GM18870 (cell line): ENCODE results near the gene ZFYVE28.
A peak's percentile ranks its signal among the peaks of the same experiment; 100 is the strongest.

Source experiments
- ATAC-seq: cut with Tn5 transposase; IDR thresholded peaks from one replicate; pipeline ENCODE4 v1.9.1; 2021; ENCODE audit warnings: moderate library complexity; ENCODE audit not compliant: unreplicated experiment

The ZFYVE28 gene

DNA sequence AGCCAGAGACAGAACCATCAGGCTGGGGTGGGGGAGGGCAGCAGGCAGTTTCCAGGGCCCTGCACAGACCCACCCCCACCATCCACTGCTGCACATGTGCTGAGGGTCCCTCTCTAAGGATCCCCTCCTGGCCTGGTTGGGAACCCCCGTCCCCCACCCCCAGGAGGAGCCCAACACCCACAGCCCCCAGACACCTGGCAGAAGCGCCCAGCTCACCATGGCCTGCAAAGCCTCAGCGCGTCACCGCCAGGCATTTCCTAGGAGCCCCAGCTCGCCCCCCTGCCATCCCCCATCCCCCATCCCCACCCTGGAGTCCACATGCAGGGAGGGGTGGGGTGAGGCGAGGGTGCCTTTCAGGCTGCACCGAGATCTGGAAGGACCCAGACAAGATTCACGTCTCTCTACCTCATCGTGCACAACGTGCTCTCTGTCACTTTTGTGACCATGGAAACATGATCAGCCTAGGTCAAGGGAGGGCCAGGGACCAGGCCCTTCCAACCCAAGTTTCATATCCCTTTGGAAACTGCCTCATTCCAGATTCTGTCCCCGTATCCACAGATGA, 165.8 kb downstream of the ZFYVE28 start:
- no peak for ATAC-seq

GRCh38 chr4:2251795-2252529, 166.5 kb downstream of the ZFYVE28 start:
- no peak for ATAC-seq

DNA sequence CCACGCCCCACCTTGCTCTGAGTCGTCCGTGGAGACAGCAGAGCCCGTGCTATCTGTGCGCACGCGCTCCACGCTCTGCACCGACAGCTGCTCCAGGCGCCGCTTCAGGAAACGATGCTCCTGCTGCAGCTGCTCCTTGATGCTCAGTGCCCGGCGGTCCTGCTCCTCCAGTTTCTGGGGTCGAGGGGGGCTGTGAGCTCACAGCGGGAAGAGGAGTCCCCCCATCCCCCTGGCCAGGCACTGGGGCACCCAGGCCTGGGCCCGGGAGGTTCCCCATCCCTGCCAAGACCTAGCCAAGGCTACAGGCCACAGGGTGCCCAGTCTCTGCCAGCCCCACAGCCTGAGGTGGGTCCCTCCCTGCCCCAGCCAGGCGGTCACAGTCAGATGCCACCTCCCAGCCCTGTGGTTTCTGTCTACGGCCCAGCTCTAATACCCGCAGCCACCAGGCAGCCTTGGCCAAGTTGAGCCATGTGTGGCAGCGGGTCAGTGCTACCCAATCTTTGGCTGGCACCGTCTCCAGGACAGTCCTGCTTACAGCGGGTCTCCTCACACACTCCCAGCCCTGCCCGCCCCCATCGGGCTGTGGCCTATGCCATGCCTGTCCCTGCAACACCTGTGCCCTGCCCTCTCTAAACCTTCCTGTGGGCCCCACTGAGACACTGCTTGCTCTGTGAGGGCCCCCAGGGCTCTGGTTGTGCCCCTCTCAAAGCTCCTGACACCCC, 167.2 kb downstream of the ZFYVE28 start:
- ATAC-seq = no peak

DNA sequence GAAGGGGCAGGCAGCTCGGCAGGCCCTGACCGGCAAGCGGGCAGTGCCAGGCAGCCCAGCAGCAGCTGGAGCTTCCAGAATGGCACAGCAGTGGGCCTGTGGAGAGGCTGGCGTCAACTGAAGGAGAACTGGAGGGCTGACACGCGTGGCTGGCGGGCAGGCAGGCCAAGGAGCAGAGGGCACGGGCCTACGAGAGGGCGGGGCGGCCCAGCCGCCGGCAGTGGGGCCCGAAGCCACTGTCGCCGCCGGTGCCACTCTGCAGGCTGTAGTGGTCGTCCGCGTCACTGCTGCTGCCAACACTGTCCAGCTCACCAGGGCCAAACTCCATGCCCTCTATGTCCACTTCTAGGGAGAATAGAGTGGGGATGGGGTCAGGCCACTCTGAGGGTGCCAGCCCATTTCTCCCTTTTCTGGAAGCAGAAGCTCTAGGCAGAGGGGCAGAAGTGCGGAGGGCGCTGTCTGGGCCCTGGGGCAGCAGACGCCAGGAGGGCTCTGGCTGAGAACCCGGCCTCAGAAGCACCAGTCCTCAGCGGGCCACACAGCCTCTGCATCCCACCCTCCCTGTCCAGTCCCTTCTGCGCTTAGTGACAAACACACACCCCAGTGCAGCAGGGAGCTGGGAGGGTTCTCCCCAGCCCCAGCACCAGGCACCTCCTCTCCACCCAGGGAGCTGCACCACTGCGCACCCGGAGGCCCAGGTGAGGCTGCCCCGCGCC, 167.9 kb downstream of the ZFYVE28 start:
- ATAC-seq = no peak

GRCh38 chr4:2249526-2250356, 168.7 kb downstream of the ZFYVE28 start:
- ATAC-seq = no peak

- ATAC-seq = no peak
These were observed 169.6 kb downstream of the ZFYVE28 start for GRCh38 chr4:2248821-2249261.

- ATAC-seq = no peak
These were observed 170.2 kb downstream of the ZFYVE28 start for GRCh38 chr4:2248044-2248780.

GRCh38 chr4:2247128-2248043, 171.1 kb downstream of the ZFYVE28 start:
- ATAC-seq = no peak

DNA sequence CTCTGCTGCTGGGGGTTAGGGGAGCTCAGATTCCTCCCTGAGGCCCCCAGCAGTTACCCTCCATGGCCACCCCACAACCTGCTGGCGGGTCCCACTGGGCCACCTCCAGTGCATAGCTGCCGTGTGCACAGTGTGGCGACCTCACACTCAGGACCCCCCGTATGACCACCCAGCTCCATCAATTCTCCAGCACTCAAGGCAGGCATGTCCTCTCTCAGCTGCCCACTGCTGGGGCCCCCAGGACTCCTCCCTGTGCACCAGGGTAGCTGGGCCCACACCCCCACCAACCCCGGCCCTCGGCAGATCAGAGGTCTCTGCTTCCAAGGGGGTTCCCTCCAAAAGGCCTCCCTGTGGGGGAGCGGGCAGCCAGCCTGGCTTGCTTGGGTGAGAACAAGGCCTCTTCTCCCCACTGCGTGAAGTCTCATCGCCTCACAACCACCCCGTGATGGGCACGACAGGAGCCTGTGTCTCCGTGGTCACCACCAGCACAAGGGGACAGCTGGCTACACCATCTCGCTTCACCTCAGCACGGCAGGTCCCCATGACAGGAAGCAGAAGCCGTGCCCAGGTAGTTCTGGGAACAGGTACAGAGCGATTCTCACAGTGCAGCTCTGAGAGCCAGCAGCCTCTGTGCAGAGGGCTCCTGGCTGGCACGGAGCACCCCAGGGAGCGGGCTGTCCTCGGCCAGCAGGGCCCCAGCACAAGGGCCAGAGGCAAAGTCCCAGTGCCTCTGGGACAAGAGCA, 171.9 kb downstream of the ZFYVE28 start:
- no peak for ATAC-seq

DNA sequence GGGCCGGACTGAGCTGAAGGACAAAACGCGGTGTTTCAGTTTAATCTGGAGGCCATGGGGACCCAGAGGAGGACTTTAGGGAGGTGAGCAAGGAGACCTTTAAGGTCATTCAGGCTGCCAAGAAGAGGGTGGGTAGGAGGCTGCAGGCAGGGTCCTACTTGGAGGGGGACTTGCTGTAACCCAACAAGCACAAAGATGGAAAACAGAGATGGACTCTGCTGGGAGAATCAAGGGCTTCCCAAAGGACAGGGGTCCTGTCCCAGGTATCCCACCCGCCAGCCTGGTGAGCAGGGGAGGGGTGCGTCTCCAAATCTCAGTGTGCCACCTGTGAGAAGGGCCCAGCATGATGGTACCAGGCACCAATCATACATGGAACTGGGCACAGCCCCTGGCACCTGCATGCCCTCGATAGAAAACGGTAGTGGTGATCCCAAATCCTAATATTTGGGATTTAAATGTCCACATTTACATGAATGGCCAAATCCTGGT, 172.6 kb downstream of the ZFYVE28 start:
- ATAC-seq = no peak

DNA sequence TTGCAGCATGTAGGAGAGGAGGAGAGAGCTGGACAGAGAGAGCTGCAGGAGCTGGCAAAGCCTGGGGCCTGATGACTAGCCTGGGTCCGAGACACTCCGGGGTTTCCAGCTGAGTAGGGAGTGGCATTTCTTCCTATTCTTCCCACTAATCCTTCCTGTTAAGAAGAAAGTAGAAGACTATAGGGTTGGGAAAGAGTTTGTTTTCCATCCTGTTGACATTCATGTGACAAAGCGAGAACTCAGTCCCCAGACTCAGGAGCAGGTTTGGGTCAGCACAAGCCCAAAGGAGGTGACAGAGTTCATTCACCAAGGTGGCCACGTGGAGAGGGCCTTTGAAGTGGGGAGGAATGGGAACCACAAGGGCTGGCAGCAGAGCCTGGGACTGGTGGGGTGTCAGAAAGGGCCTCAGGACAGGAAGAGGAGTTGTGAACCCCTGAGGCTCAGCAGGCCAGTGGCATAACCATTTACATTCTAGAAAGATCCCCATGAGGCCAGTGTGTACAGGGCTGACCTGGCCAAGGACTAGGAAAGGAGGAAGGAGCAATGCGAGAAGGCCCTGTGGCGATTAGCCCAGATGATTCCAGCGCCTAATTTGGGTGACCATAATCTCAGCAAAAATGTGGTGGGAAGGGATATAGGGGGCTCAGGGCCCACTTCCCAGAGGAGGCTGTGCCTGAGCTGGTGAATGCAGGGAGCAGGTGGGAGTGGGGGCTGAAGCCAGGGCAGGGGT, 173.2 kb downstream of the ZFYVE28 start:
- ATAC-seq = no peak

GRCh38 chr4:2243681-2244380, 174.6 kb downstream of the ZFYVE28 start:
- ATAC-seq = no peak

- ATAC-seq = peak; percentile 66
These were observed 176.8 kb downstream of the ZFYVE28 start, which contains the start of the genes HAUS3 and POLN for GRCh38 chr4:2241410-2242353. Gene HAUS3 (minus strand): TSS chr4:2242121. CDS start chr4:2240946, 1,175 bp downstream. Gene POLN (minus strand): TSS chr4:2242121. CDS start chr4:2229231, 12,890 bp downstream.

DNA sequence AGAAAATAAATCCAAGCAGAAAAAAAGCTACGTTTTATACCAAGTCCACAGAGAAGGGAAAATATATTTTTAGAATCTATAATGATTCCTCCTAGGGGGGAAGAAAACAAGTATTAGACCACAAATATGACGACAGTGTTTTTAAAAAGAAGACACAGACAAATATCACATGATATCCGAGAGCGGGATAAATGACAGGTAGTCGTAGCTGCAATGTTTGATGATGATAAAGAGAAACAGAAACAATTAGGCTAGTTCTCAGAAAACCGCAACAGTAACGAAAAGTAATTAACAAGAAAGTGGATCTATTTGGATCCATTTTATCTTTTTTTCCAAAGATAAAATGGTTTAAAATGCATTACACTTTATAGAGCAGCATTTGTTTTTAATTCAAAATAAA, 177.4 kb downstream of the ZFYVE28 start:
- no peak for ATAC-seq

GRCh38 chr4:2236944-2237666, 181.3 kb downstream of the ZFYVE28 start:
- no peak for ATAC-seq
